Adrenal gland (tissue), 5 donors: ENCODE data around the gene DIAPH3.

Experiments used
- CTCF ChIP-seq, 6 experiments: fragments of 450-650 bp in 4 of 6; fragments of 200-600 bp in 2 of 6; sonication (generic) in 1 of 6; IDR thresholded peaks; 1 replicate in 5 of 6; 2 replicates in 1 of 6; pipeline versions ENCODE4 v1.5.1 to v1.8.0; 2016 to 2021; ENCODE audit warnings: antibody characterized with exemption in 6 of 6, mild to moderate bottlenecking in 2 of 6, moderate library complexity in 1 of 6
- POLR2A ChIP-seq, 2 donors: fragments of 450-650 bp; IDR thresholded peaks; one replicate each; pipeline ENCODE4 v1.6.1; 2017; ENCODE audit warnings: antibody characterized with exemption in 2 of 2, mild to moderate bottlenecking in 2 of 2, moderate library complexity in 1 of 2
- donor health status: DM: no; HTN: no; CAD: no.

GRCh38 chr13:59635589-59635988, 528.1 kb downstream of the DIAPH3 start:
- TF ChIP-seq CTCF (IDR thresholded peaks at IDR 0.05) (no peak), POLR2A (IDR thresholded peaks at IDR 0.05) (no peak)
